ENCODE measurements around the gene PADI1. TPM values are rescaled to one million over a fixed set of nuclear protein-coding genes. Genes with fewer than 3 reads are reported as not detected.

PADI1 gene
- total RNA-seq, 2 donors from 2014 or later, result not detected

DNA sequence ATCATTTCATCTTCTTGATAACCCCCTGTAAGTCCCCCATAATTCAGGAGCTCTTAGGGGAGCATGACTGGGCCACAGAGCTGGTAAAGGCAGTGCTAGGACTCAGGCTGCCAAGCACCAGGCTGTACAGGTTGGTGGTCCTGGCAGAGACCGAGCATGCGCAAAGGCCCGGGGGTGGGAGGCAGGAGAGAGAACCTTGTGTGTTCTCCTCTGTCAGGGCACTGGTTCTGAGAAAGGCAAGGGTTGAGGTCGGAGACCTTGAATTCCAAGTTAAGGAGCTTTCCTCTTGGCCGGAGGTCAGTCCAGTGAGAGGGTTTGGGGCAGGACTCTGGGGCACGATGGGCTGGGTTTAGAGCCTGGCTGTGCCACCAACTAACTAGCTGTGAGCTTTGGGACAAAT, 67.1 kb downstream of the PADI1 start:
- no peak for ATAC-seq
- WGBS, 2 donors, result 77 to 89% methylated on average over 6 of the region's 6 CpGs
- TF ChIP-seq, protein P1, sequence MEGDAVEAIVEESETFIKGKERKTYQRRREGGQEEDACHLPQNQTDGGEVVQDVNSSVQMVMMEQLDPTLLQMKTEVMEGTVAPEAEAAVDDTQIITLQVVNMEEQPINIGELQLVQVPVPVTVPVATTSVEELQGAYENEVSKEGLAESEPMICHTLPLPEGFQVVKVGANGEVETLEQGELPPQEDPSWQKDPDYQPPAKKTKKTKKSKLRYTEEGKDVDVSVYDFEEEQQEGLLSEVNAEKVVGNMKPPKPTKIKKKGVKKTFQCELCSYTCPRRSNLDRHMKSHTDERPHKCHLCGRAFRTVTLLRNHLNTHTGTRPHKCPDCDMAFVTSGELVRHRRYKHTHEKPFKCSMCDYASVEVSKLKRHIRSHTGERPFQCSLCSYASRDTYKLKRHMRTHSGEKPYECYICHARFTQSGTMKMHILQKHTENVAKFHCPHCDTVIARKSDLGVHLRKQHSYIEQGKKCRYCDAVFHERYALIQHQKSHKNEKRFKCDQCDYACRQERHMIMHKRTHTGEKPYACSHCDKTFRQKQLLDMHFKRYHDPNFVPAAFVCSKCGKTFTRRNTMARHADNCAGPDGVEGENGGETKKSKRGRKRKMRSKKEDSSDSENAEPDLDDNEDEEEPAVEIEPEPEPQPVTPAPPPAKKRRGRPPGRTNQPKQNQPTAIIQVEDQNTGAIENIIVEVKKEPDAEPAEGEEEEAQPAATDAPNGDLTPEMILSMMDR (IDR thresholded peaks at IDR 0.05), result no peak
- TF ChIP-seq POLR2A (IDR thresholded peaks at IDR 0.05), result no peak
- H3K4me3 ChIP-seq, result no peak overlapping the region
- H3K27me3 ChIP-seq, result no peaks in the 10 kb centered on the region
- H3K9me3 ChIP-seq, result no peaks in the 10 kb centered on the region
- no peak overlapping the region for H3K27ac ChIP-seq
- intact Hi-C loops (cut with DNase I), result no loop called here
- no peaks in the 10 kb centered on the region for H3K36me3 ChIP-seq (replicated peaks in 1 of 2; ENCODE audit: insufficient read depth in 1 of 2, low read depth in 2 of 2)
- DNase-seq, result no peak
- H3K4me1 ChIP-seq, result no peaks in the 10 kb centered on the region

DNA sequence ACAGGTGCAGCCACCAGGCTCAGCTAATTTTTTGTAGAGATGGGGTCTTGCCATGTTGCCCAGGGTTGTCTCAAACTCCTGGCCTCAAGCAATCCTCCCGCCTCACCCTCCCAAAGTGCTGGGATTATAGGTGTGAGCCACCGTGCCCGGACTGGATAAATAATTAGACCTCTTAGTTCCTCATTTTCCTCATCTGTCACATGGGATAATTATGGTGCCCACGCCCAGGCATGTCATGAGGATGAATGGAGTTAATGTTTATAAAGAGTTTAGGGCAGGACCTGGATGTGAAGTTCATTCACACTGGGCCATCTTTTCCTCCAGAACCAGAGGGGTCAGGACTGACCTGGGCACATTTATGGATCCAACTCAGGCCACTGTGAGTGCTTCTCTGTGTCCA, 67.7 kb downstream of the PADI1 start:
- DNase-seq, result no peak
- Histone ChIP-seq H3K27me3 (no peaks in the 10 kb centered on the region), H3K27ac (no peak overlapping the region), H3K9me3 (no peaks in the 10 kb centered on the region), H3K4me3 (no peak overlapping the region), H3K36me3 (replicated peaks in 1 of 2; ENCODE audit: insufficient read depth in 1 of 2, low read depth in 2 of 2) (no peaks in the 10 kb centered on the region), H3K4me1 (no peaks in the 10 kb centered on the region)
- no peak for ATAC-seq
- intact Hi-C loops (cut with DNase I), result no loop called here
- WGBS, 2 donors, result 53 to 65% methylated on average over 4 of the region's 4 CpGs
- TF ChIP-seq, protein P1 (IDR thresholded peaks at IDR 0.05), result no peak
- TF ChIP-seq POLR2A (IDR thresholded peaks at IDR 0.05), result no peak

DNA sequence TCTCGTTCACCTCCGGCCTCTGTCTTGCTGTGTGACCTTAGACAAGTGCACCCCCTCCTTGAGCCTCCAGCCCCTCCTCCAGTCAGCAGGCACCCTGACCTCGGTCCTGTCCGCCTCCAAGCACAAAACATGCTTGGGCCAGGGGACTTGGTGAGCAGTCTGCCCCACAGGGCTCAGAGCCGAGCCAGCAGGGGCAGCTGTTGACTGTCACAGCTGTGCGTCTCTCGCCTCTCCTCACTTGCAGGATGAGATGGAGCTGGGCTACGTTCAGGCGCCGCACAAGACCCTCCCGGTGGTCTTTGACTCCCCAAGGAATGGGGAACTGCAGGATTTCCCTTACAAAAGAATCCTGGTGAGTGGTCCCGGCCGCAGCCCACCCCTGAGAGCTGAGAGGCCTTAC, 68.2 kb downstream of the PADI1 start:
- ATAC-seq (no peak), DNase-seq (no peak)
- WGBS, 2 donors, result 70 to 73% methylated on average over 12 to 13 of the region's 13 CpGs
- H3K27me3 ChIP-seq, result no peaks in the 10 kb centered on the region
- no peaks in the 10 kb centered on the region for H3K9me3 ChIP-seq
- H3K4me1 ChIP-seq, result peaks cover 3% of the 10 kb centered on the region
- H3K4me3 ChIP-seq, result no peak overlapping the region
- no peaks in the 10 kb centered on the region for H3K36me3 ChIP-seq (replicated peaks in 1 of 2; ENCODE audit: insufficient read depth in 1 of 2, low read depth in 2 of 2)
- H3K27ac ChIP-seq, result no peak overlapping the region
- TF ChIP-seq, protein P1 (IDR thresholded peaks at IDR 0.05), result no peak
- TF ChIP-seq POLR2A (IDR thresholded peaks at IDR 0.05), result no peak
- intact Hi-C loops (cut with DNase I), result no loop called here

DNA sequence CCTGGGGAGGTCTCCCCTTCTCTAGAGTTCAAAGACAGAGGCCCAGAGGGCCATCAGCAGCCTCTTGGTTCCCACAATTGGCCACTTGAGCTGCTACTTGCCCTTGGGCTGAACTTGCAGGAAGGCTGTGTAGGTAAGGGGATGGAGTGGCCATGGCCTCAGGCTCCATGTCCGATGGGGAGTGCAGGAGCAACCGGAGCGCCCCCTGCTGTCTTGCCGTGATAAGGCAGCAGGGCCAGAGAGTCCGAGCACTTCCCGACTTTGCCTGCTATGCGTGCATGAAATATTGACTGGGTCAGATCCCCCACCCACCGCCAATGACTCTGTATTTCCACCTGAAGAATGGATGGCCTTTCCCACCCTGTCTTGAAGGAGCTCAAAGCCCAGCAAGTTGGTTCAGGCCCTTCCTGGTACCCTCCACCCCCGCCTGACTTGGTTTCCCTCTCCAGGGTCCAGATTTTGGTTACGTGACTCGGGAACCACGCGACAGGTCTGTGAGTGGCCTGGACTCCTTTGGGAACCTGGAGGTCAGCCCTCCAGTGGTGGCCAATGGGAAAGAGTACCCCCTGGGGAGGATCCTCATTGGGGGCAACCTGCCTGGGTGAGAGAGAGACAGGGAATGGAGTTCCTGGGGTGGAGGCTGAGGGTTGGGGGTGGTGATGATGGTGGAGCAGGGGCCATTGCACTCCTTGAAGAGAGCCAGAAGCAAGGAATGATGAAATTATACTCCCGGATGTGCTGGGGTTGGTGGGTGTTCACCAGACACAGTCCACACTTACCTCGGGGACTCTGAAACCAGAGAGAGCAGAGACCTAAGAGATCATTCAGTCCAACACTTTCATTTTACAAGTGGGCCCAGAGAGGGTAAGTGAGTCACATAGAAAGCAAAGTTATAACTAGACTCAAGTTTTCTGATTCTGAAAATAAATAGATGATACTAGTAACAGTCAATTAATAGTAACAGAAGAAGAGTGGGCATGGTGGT, 69.5 kb downstream of the PADI1 start:
- no peak for TF ChIP-seq POLR2A (IDR thresholded peaks at IDR 0.05)
- TF ChIP-seq, protein P1 (IDR thresholded peaks at IDR 0.05), result peak in 5 of 7 experiments; percentile 17 to 43 (median 37)
- intact Hi-C loops (cut with DNase I), result no loop called here
- peak; percentile 37 to 49 (median 41) for DNase-seq
- no peaks in the 10 kb centered on the region for H3K36me3 ChIP-seq (replicated peaks in 1 of 2; ENCODE audit: insufficient read depth in 1 of 2, low read depth in 2 of 2)
- H3K4me3 ChIP-seq, result no peak overlapping the region
- 56 to 72% methylated on average over 11 to 15 of the region's 15 CpGs for WGBS, 2 donors
- no peaks in the 10 kb centered on the region for H3K9me3 ChIP-seq
- no peak overlapping the region for H3K27ac ChIP-seq
- ATAC-seq, result no peak
- peaks cover 17% of the 10 kb centered on the region for H3K4me1 ChIP-seq
- H3K27me3 ChIP-seq, result no peaks in the 10 kb centered on the region

All from body of pancreas (tissue), 4 donors.